Retinal pigment epithelial cell (primary cell): ENCODE results near the gene FAM209B.

ENCODE experiments used
- DNase-seq: peaks from one replicate; pipeline ENCODE4 v3.0.0-alpha.2; 2010; ENCODE audit warnings: low read depth
- H3K4me3 ChIP-seq: 2 replicates; pipeline ENCODE4 v1.5.1; 2011; ENCODE audit warnings: mild to moderate bottlenecking, low read length, control low read depth, moderate library complexity
- CTCF ChIP-seq: conservative IDR thresholded peaks from 2 replicates; pipeline ENCODE4 v1.5.1; 2011; ENCODE audit warnings: low read depth, low read length, control low read depth, inconsistent platforms

Gene FAM209B

GRCh38 chr20:56566621-56567020 is 33.6 kb downstream of the FAM209B start:
- TF ChIP-seq CTCF: no peak
- DNase-seq: peak; percentile 15
- H3K4me3 ChIP-seq: no peak overlapping the region

GRCh38 chr20:56570832-56571231 is 37.8 kb downstream of the FAM209B start:
- TF ChIP-seq CTCF: no peak
- no peak overlapping the region for H3K4me3 ChIP-seq
- no peak for DNase-seq

GRCh38 chr20:56572172-56572571 is 39.1 kb downstream of the FAM209B start:
- no peak overlapping the region for H3K4me3 ChIP-seq
- no peak for DNase-seq
- TF ChIP-seq CTCF: no peak

GRCh38 chr20:56573986-56574385 is 40.9 kb downstream of the FAM209B start:
- no peak for DNase-seq
- no peak overlapping the region for H3K4me3 ChIP-seq
- TF ChIP-seq CTCF: no peak

GRCh38 chr20:56574531-56575142 is 41.6 kb downstream of the FAM209B start:
- no peak for DNase-seq
- no peak for TF ChIP-seq CTCF
- H3K4me3 ChIP-seq: no peak overlapping the region

- no peak for TF ChIP-seq CTCF
- no peak for DNase-seq
- no peak overlapping the region for H3K4me3 ChIP-seq
These were observed 42.1 kb downstream of the FAM209B start for GRCh38 chr20:56575157-56575556.

- no peak for DNase-seq
- no peak for TF ChIP-seq CTCF
- no peak overlapping the region for H3K4me3 ChIP-seq
These were observed 42.9 kb downstream of the FAM209B start for GRCh38 chr20:56575961-56576360.
